ENCODE measurements around the gene SBK1.

The SBK1 gene

GRCh38 chr16:28309811-28310311 lies 17.5 kb downstream of the SBK1 start:
- Histone ChIP-seq H3K4me3 (ENCODE audit: low read depth, low read length) (no peak overlapping the region), H3K27ac (ENCODE audit: low read depth, low read length) (no peak overlapping the region), H3K36me3 (ENCODE audit: control insufficient read depth, insufficient read depth, low read length) (peaks cover 32% of the 10 kb centered on the region), H3K27me3 (ENCODE audit: control insufficient read depth, insufficient read depth, low read length) (no peaks in the 10 kb centered on the region), H3K4me1 (ENCODE audit: control insufficient read depth, insufficient read depth, low read length) (no peaks in the 10 kb centered on the region), H3K9ac (ENCODE audit: low read depth, low read length) (no peak overlapping the region), H3K9me3 (ENCODE audit: control insufficient read depth, insufficient read depth, low read length) (no peaks in the 10 kb centered on the region)

GRCh38 chr16:28310796-28311195 lies 18.5 kb downstream of the SBK1 start:
- Histone ChIP-seq H3K36me3 (ENCODE audit: control insufficient read depth, insufficient read depth, low read length) (peaks cover 30% of the 10 kb centered on the region), H3K9ac (ENCODE audit: low read depth, low read length) (no peak overlapping the region), H3K27me3 (ENCODE audit: control insufficient read depth, insufficient read depth, low read length) (no peaks in the 10 kb centered on the region), H3K4me1 (ENCODE audit: control insufficient read depth, insufficient read depth, low read length) (no peaks in the 10 kb centered on the region), H3K4me3 (ENCODE audit: low read depth, low read length) (no peak overlapping the region), H3K27ac (ENCODE audit: low read depth, low read length) (no peak overlapping the region), H3K9me3 (ENCODE audit: control insufficient read depth, insufficient read depth, low read length) (no peaks in the 10 kb centered on the region)

GRCh38 chr16:28311413-28311812 lies 19.1 kb downstream of the SBK1 start:
- Histone ChIP-seq H3K27me3 (ENCODE audit: control insufficient read depth, insufficient read depth, low read length) (no peaks in the 10 kb centered on the region), H3K4me3 (ENCODE audit: low read depth, low read length) (no peak overlapping the region), H3K9me3 (ENCODE audit: control insufficient read depth, insufficient read depth, low read length) (no peaks in the 10 kb centered on the region), H3K27ac (ENCODE audit: low read depth, low read length) (no peak overlapping the region), H3K36me3 (ENCODE audit: control insufficient read depth, insufficient read depth, low read length) (peaks cover 26% of the 10 kb centered on the region), H3K9ac (ENCODE audit: low read depth, low read length) (no peak overlapping the region), H3K4me1 (ENCODE audit: control insufficient read depth, insufficient read depth, low read length) (no peaks in the 10 kb centered on the region)

GRCh38 chr16:28311913-28312312 lies 19.6 kb downstream of the SBK1 start:
- peaks cover 25% of the 10 kb centered on the region for H3K36me3 ChIP-seq (ENCODE audit: control insufficient read depth, insufficient read depth, low read length)
- no peak overlapping the region for H3K9ac ChIP-seq (ENCODE audit: low read depth, low read length)
- no peaks in the 10 kb centered on the region for H3K9me3 ChIP-seq (ENCODE audit: control insufficient read depth, insufficient read depth, low read length)
- no peak overlapping the region for H3K27ac ChIP-seq (ENCODE audit: low read depth, low read length)
- H3K4me3 ChIP-seq (ENCODE audit: low read depth, low read length), result no peak overlapping the region
- no peaks in the 10 kb centered on the region for H3K4me1 ChIP-seq (ENCODE audit: control insufficient read depth, insufficient read depth, low read length)
- H3K27me3 ChIP-seq (ENCODE audit: control insufficient read depth, insufficient read depth, low read length), result no peaks in the 10 kb centered on the region

- H3K4me3 ChIP-seq (ENCODE audit: low read depth, low read length), result no peak overlapping the region
- H3K4me1 ChIP-seq (ENCODE audit: control insufficient read depth, insufficient read depth, low read length), result no peaks in the 10 kb centered on the region
- H3K27me3 ChIP-seq (ENCODE audit: control insufficient read depth, insufficient read depth, low read length), result no peaks in the 10 kb centered on the region
- peaks cover 25% of the 10 kb centered on the region for H3K36me3 ChIP-seq (ENCODE audit: control insufficient read depth, insufficient read depth, low read length)
- H3K27ac ChIP-seq (ENCODE audit: low read depth, low read length), result no peak overlapping the region
- H3K9ac ChIP-seq (ENCODE audit: low read depth, low read length), result no peak overlapping the region
- H3K9me3 ChIP-seq (ENCODE audit: control insufficient read depth, insufficient read depth, low read length), result no peaks in the 10 kb centered on the region
Observed at GRCh38 chr16:28312327-28312726, 20.0 kb downstream of the SBK1 start.

- peaks cover 34% of the 10 kb centered on the region for H3K36me3 ChIP-seq (ENCODE audit: control insufficient read depth, insufficient read depth, low read length)
- no peak overlapping the region for H3K4me3 ChIP-seq (ENCODE audit: low read depth, low read length)
- H3K9ac ChIP-seq (ENCODE audit: low read depth, low read length), result no peak overlapping the region
- H3K27me3 ChIP-seq (ENCODE audit: control insufficient read depth, insufficient read depth, low read length), result no peaks in the 10 kb centered on the region
- H3K4me1 ChIP-seq (ENCODE audit: control insufficient read depth, insufficient read depth, low read length), result no peaks in the 10 kb centered on the region
- no peaks in the 10 kb centered on the region for H3K9me3 ChIP-seq (ENCODE audit: control insufficient read depth, insufficient read depth, low read length)
- no peak overlapping the region for H3K27ac ChIP-seq (ENCODE audit: low read depth, low read length)
Observed at GRCh38 chr16:28313587-28313986, 21.3 kb downstream of the SBK1 start.

GRCh38 chr16:28316054-28316453 lies 23.7 kb downstream of the SBK1 start:
- Histone ChIP-seq H3K9ac (ENCODE audit: low read depth, low read length) (no peak overlapping the region), H3K27ac (ENCODE audit: low read depth, low read length) (no peak overlapping the region), H3K36me3 (ENCODE audit: control insufficient read depth, insufficient read depth, low read length) (peaks cover 29% of the 10 kb centered on the region), H3K4me3 (ENCODE audit: low read depth, low read length) (no peak overlapping the region), H3K9me3 (ENCODE audit: control insufficient read depth, insufficient read depth, low read length) (no peaks in the 10 kb centered on the region), H3K27me3 (ENCODE audit: control insufficient read depth, insufficient read depth, low read length) (no peaks in the 10 kb centered on the region), H3K4me1 (ENCODE audit: control insufficient read depth, insufficient read depth, low read length) (no peaks in the 10 kb centered on the region)

GRCh38 chr16:28317040-28317880 lies 24.9 kb downstream of the SBK1 start:
- Histone ChIP-seq H3K36me3 (ENCODE audit: control insufficient read depth, insufficient read depth, low read length) (peaks cover 24% of the 10 kb centered on the region), H3K27me3 (ENCODE audit: control insufficient read depth, insufficient read depth, low read length) (no peaks in the 10 kb centered on the region)

GRCh38 chr16:28318042-28318744 lies 25.9 kb downstream of the SBK1 start:
- no peak overlapping the region for H3K27ac ChIP-seq (ENCODE audit: low read depth, low read length)
- H3K9ac ChIP-seq (ENCODE audit: low read depth, low read length), result no peak overlapping the region
- H3K36me3 ChIP-seq (ENCODE audit: control insufficient read depth, insufficient read depth, low read length), result peaks cover 24% of the 10 kb centered on the region
- no peak overlapping the region for H3K4me3 ChIP-seq (ENCODE audit: low read depth, low read length)
- H3K9me3 ChIP-seq (ENCODE audit: control insufficient read depth, insufficient read depth, low read length), result no peaks in the 10 kb centered on the region
- H3K4me1 ChIP-seq (ENCODE audit: control insufficient read depth, insufficient read depth, low read length), result no peaks in the 10 kb centered on the region
- H3K27me3 ChIP-seq (ENCODE audit: control insufficient read depth, insufficient read depth, low read length), result no peaks in the 10 kb centered on the region

More at GRCh38 chr16:28317040-28317880, 24.9 kb downstream of the SBK1 start:
- Histone ChIP-seq H3K4me1 (ENCODE audit: control insufficient read depth, insufficient read depth, low read length) (no peaks in the 10 kb centered on the region), H3K9me3 (ENCODE audit: control insufficient read depth, insufficient read depth, low read length) (no peaks in the 10 kb centered on the region), H3K27ac (ENCODE audit: low read depth, low read length) (no peak overlapping the region), H3K9ac (ENCODE audit: low read depth, low read length) (no peak overlapping the region), H3K4me3 (ENCODE audit: low read depth, low read length) (no peak overlapping the region)

GRCh38 chr16:28319476-28320022 lies 27.2 kb downstream of the SBK1 start:
- Histone ChIP-seq H3K27ac (ENCODE audit: low read depth, low read length) (no peak overlapping the region), H3K4me3 (ENCODE audit: low read depth, low read length) (no peak overlapping the region), H3K4me1 (ENCODE audit: control insufficient read depth, insufficient read depth, low read length) (no peaks in the 10 kb centered on the region), H3K9me3 (ENCODE audit: control insufficient read depth, insufficient read depth, low read length) (no peaks in the 10 kb centered on the region), H3K36me3 (ENCODE audit: control insufficient read depth, insufficient read depth, low read length) (peaks cover 24% of the 10 kb centered on the region), H3K9ac (ENCODE audit: low read depth, low read length) (no peak overlapping the region), H3K27me3 (ENCODE audit: control insufficient read depth, insufficient read depth, low read length) (no peaks in the 10 kb centered on the region)
